ENCODE data around the gene EFCAB14. TPM values are rescaled to one million over a fixed set of nuclear protein-coding genes. Genes with fewer than 3 reads are reported as not detected.
"Not testable (repeated sequence)": the region's sequence is repeated elsewhere in the genome, so short reads cannot be mapped to it uniquely, and the experiment has no call there.

EFCAB14 gene
- total and polyA plus RNA-seq, 10 donors = 15.1 to 126 (median 92.3) TPM

DNA sequence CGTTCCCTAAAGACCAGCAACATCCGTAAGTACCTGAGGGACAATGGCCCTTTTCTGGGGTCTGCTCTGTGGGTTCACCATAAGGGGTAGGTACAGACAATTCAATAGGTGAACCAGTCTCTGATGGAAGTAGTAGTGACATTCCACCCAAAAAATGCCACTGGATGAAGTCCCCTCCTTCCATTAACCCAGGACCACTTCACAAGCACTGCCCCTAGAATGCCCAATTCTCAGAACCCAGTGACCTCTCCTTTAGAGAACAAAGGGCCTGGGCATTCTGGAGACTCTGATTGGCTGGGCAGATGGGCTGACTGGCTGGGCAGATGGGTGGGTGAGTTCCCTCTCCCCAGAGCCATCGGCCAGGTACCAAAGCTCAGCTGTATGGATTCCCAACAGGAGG lies 47.4 kb downstream of the EFCAB14 start, which contains the start of gene TEX38:
TSS of gene TEX38 (plus strand) at position 301 of the 400 bp plus-strand sequence. CDS start at position 382, 81 bp downstream.
- H3K27ac ChIP-seq = no peak within 1 kb of the TSS
- TF ChIP-seq, protein P1, sequence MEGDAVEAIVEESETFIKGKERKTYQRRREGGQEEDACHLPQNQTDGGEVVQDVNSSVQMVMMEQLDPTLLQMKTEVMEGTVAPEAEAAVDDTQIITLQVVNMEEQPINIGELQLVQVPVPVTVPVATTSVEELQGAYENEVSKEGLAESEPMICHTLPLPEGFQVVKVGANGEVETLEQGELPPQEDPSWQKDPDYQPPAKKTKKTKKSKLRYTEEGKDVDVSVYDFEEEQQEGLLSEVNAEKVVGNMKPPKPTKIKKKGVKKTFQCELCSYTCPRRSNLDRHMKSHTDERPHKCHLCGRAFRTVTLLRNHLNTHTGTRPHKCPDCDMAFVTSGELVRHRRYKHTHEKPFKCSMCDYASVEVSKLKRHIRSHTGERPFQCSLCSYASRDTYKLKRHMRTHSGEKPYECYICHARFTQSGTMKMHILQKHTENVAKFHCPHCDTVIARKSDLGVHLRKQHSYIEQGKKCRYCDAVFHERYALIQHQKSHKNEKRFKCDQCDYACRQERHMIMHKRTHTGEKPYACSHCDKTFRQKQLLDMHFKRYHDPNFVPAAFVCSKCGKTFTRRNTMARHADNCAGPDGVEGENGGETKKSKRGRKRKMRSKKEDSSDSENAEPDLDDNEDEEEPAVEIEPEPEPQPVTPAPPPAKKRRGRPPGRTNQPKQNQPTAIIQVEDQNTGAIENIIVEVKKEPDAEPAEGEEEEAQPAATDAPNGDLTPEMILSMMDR (IDR thresholded peaks at IDR 0.05 in 8 of 11, conservative IDR thresholded peaks at IDR 0.05 in 3 of 11) = no peak
- no peak for TF ChIP-seq POLR2AphosphoS5 (IDR thresholded peaks at IDR 0.05)
- TF ChIP-seq POLR2A (IDR thresholded peaks at IDR 0.05) = no peak
- H3K4me3 ChIP-seq = no peak within 1 kb of the TSS
- intact Hi-C loops (cut with DNase I; ENCODE audit: low total_unique reads) = no loop called here
- WGBS, 5 donors = 90 to 98% (median 95%) methylated on average over 2 to 3 of the region's 3 CpGs
- H3K4me1 ChIP-seq = peaks cover 5 to 38% (median 20%) of the 10 kb centered on the region in 6 donors
- no peak for DNase-seq
- no peaks in the 10 kb centered on the region for H3K9me3 ChIP-seq
- H3K36me3 ChIP-seq = peaks cover 0 to 40% (median 8%) of the 10 kb centered on the region in 6 donors
- no peaks in the 10 kb centered on the region for H3K27me3 ChIP-seq (replicated peaks in 1 of 7)

DNA sequence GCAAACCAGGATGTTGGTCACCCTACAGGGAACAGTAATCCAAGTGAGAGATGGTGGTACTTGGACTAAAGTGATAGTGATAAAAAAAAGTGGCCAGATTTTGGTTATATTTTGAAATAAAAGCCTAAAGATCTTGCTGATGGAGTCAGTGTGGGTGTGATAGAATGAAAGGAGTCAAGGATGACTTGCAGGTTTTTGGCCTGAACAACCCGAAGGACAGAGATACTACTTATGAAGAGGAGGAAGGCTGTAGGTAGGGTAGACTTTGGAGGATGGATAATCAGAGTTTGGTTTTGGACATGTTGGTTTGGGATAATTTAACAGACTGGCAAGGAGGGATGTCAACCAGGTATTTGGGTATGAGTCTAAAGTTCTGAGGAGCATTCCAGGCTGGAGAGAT lies 48.8 kb downstream of the EFCAB14 start:
- WGBS, 5 donors = 86 to 100% (median 88%) methylated on average over 1 of the region's 1 CpG
- H3K36me3 ChIP-seq = peaks cover 0 to 30% (median 8%) of the 10 kb centered on the region in 6 donors
- peaks cover 5 to 36% (median 26%) of the 10 kb centered on the region in 6 donors for H3K4me1 ChIP-seq
- no peaks in the 10 kb centered on the region for H3K9me3 ChIP-seq
- DNase-seq = no peak
- H3K27me3 ChIP-seq (replicated peaks in 1 of 7) = no peaks in the 10 kb centered on the region
- H3K4me3 ChIP-seq = no peak overlapping the region
- H3K27ac ChIP-seq = no peak overlapping the region
- intact Hi-C loops (cut with DNase I; ENCODE audit: low total_unique reads) = no loop called here
- no peak for TF ChIP-seq POLR2AphosphoS5 (IDR thresholded peaks at IDR 0.05)
- TF ChIP-seq, protein P1 (IDR thresholded peaks at IDR 0.05 in 8 of 11, conservative IDR thresholded peaks at IDR 0.05 in 3 of 11) = no peak
- no peak for TF ChIP-seq POLR2A (IDR thresholded peaks at IDR 0.05)

DNA sequence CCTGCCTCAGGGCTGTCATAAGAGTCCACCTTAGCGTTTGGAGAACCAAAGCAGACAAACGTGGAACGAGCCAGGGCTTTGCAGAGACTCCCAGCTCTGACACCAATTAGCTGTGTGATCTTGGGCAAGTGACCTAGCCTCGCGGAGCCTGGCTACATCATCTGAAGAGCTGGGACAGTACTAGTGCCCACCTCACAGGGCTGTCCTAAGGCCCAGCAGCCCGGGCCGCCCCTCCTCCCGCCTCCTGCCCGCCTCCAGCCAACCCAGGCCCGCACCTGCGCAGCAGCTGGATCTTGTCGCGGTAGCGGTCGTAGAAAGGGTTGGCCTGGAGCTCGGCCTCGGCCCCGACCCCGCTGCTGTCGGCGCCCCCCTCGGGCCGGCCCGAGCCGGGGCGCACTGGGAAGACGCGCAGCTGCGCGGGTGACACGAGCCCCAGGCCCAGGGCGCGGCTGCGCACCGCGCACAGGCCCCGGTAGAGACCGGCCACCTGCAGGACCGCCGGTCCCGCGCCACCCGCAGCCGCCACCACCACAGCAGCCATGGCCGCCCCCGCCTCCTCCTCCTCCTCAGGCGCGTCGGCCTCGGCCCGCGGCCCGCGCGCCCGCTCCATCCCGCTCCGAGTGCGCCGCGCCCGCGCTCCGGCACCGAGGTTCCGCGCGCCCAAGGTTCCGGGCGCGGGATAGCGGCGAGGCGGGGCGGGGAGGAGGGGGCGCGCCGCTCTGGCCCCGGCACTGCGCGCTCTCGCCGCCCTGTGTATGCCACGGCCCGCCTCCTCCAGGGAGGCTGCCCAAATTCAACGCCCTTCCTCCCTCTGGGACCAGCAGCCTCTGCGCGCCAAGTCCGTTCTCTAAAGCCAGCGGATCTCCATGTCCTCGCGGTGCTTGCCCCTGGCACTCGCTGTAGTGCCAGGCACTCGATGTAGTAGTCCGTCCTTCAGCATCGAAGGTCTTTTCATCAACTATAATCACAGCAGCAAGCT lies 50.8 kb downstream of the EFCAB14 start, which contains the start of gene ATPAF1:
TSS of gene ATPAF1 (minus strand) at position 583 of the 979 bp plus-strand sequence. CDS start at position 541, 42 bp downstream.
- Histone ChIP-seq H3K27ac (peak within 1 kb of the TSS; percentile 46 to 86 (median 80)), H3K27me3 (replicated peaks in 1 of 7) (no peaks in the 10 kb centered on the region), H3K9me3 (no peaks in the 10 kb centered on the region), H3K36me3 (peaks cover 0 to 28% (median 10%) of the 10 kb centered on the region in 6 donors), H3K4me3 (peak within 1 kb of the TSS; percentile 77 to 98 (median 90)), H3K4me1 (peaks cover 5 to 38% (median 26%) of the 10 kb centered on the region in 6 donors)
- peak; percentile 59 to 78 (median 70) for TF ChIP-seq POLR2AphosphoS5 (IDR thresholded peaks at IDR 0.05)
- TF ChIP-seq, protein P1 (IDR thresholded peaks at IDR 0.05 in 8 of 11, conservative IDR thresholded peaks at IDR 0.05 in 3 of 11) = peak in 1 of 11 experiments; percentile 4
- no peak for TF ChIP-seq POLR2A (IDR thresholded peaks at IDR 0.05)
- 1 to 2% (median 1%) methylated on average over 35 to 96 of the region's 96 CpGs for WGBS, 5 donors
- DNase-seq = peak; percentile 93
- intact Hi-C loops (cut with DNase I; ENCODE audit: low total_unique reads) = no loop called here

DNA sequence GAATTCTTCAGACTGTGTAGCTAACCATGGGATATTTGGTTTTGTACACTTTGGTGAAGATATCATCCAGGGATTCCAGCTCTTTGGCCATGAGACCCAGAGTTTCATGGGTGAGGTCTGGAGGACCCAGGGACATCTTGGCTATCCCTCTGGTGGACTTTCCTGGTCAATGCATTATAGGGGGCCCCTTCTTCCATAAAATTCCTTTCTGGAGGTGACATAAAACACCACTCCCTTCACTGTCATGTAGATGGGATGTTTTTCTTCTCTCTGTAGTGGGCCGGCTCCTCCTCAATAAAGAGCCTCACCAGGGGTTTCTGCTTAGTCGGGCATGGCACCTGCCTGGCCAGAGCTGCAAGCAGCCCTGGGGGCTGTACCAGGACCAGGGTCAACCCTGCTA lies 52.9 kb downstream of the EFCAB14 start:
- intact Hi-C loops (cut with DNase I; ENCODE audit: low total_unique reads) = no loop called here
- Histone ChIP-seq H3K9me3 (no peaks in the 10 kb centered on the region), H3K4me1 (peaks cover 5 to 38% (median 26%) of the 10 kb centered on the region in 6 donors), H3K36me3 (peaks cover 0 to 44% (median 8%) of the 10 kb centered on the region in 6 donors), H3K27ac (no peak overlapping the region), H3K27me3 (replicated peaks in 1 of 7) (no peaks in the 10 kb centered on the region), H3K4me3 (no peak overlapping the region)
- TF ChIP-seq POLR2AphosphoS5 (IDR thresholded peaks at IDR 0.05) (no peak), POLR2A (IDR thresholded peaks at IDR 0.05) (no peak)
- TF ChIP-seq, protein P1 (IDR thresholded peaks at IDR 0.05 in 8 of 11, conservative IDR thresholded peaks at IDR 0.05 in 3 of 11) = no peak
- no peak for DNase-seq
- 67 to 96% (median 91%) methylated on average over 2 of the region's 2 CpGs for WGBS, 5 donors

DNA sequence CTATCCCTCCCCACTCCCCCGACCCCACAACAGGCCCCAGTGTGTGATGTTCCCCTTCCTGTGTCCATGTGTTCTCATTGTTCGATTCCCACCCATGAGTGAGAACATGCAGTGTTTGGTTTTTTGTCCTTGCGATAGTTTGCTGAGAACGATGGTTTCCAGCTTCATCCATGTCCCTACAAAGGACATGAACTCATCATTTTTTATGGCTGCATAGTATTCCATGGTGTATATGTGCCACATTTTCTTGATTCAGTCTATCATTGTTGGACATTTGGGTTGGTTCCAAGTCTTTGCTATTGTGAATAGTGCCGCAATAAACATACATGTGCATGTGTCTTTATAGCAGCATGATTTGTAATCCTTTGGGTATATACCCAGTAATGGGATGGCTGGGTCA lies 56.0 kb downstream of the EFCAB14 start:
- H3K27ac ChIP-seq; H3K4me3 ChIP-seq; DNase-seq; intact Hi-C loops (cut with DNase I; ENCODE audit: low total_unique reads); H3K9me3 ChIP-seq; H3K27me3 ChIP-seq (replicated peaks in 1 of 7): not testable (repeated sequence)
- WGBS, 5 donors = 96 to 99% (median 98%) methylated on average over 2 to 5 of the region's 5 CpGs
- H3K4me1 ChIP-seq = peaks cover 5 to 38% (median 21%) of the 10 kb centered on the region in 6 donors
- peaks cover 1 to 67% (median 13%) of the 10 kb centered on the region in 6 donors for H3K36me3 ChIP-seq

DNA sequence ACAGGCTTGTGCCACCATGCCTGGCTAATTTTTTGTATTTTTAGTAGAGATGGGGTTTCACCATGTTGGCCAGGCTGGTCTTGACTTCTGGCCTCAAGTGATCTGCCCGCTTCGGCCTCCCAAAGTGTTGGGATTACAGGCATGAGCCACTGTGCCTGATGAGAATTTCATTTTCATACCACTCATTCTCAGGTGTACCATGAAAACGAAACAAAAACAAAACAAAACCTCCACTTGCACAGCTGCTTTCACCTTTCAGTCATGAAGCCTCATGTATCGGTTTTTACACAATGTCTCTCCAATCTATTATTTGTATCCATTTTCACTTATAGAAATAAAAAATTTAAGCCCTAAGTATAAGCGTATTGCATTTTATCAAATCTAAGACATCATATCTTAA lies 58.8 kb downstream of the EFCAB14 start:
- H3K36me3 ChIP-seq = peaks cover 3 to 92% (median 32%) of the 10 kb centered on the region in 6 donors
- DNase-seq; intact Hi-C loops (cut with DNase I; ENCODE audit: low total_unique reads); H3K9me3 ChIP-seq; H3K27me3 ChIP-seq (replicated peaks in 1 of 7); H3K27ac ChIP-seq; H3K4me3 ChIP-seq: not testable (repeated sequence)
- H3K4me1 ChIP-seq = peaks cover 0 to 12% (median 0%) of the 10 kb centered on the region in 6 donors
- WGBS, 5 donors = 78 to 90% (median 89%) methylated on average over 5 of the region's 5 CpGs
